ENCODE results near the gene UBAC1.
"Not testable (repeated sequence)": the region's sequence is repeated elsewhere in the genome, so short reads cannot be mapped to it uniquely, and the experiment has no call there.

The UBAC1 gene

GRCh38 chr9:135920256-135920930 is 40.8 kb downstream of the UBAC1 start:
- no peak for DNase-seq (ENCODE audit: low read depth)

- no peak for DNase-seq (ENCODE audit: low read depth)
These were observed 41.8 kb downstream of the UBAC1 start for GRCh38 chr9:135919318-135919890.

DNA sequence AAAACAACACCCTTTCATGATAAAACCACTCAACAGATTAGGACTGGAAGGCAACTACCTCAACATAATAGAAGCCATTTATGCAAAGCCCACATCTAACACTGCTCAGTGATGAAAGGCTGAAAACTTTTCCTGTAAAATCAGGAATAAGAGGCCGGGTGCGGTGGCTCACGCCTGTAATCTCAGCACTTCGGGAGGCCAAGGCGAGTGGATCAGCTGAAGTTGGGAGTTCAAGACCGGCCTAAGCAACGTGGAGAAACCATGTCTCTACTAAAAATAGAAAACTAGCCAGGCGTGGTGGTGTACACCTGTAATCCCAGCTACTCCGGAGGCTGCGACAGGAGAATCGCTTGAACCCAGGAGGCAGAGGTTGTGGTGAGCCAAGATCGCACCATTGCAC is 44.9 kb downstream of the UBAC1 start:
- DNase-seq (ENCODE audit: low read depth): not testable (repeated sequence)

DNA sequence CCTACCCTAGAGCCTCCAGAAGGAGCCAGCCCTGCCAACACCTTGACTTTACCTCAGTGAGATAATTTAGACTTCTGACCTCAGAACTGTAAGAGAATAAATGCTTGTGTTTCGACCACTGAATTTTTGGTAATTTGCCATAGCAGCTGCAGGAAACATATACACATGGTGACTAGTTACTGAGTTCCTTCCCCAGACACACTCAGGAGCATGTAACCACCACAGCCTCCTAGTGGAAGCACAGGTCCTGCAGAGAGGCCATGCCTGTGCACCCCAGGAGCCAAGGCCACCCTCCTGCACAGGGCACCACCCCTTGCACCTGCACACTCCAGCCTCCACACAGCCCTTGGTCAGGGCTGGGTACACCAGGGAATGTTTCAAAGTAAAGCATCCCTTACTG is 46.3 kb downstream of the UBAC1 start:
- no peak for DNase-seq (ENCODE audit: low read depth)

DNA sequence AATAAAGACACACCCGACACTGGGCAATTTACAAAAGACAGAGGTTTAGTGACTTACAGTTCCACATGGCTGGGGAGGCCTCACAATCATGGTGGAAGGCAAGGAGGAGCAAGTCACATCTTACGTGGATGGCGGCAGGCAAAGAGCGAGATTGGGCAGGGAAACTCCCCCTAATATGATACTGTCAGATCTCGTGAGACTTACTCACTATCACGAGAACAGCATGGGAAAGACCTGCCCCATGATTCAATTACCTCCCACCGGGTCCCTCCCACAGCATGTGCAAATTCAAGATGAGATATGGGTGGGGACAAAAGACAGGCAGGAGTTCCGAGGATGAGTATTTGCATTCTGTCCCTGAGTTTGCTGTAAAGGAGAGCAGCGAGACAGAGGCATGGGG is 49.9 kb downstream of the UBAC1 start:
- not testable (repeated sequence) for DNase-seq (ENCODE audit: low read depth)

GRCh38 chr9:135910757-135911156 is 50.4 kb downstream of the UBAC1 start:
- DNase-seq (ENCODE audit: low read depth): no peak

- no peak for DNase-seq (ENCODE audit: low read depth)
These were observed 51.0 kb downstream of the UBAC1 start for GRCh38 chr9:135910216-135910615.

- no peak for DNase-seq (ENCODE audit: low read depth)
These were observed 51.8 kb downstream of the UBAC1 start for GRCh38 chr9:135909371-135909770.

DNA sequence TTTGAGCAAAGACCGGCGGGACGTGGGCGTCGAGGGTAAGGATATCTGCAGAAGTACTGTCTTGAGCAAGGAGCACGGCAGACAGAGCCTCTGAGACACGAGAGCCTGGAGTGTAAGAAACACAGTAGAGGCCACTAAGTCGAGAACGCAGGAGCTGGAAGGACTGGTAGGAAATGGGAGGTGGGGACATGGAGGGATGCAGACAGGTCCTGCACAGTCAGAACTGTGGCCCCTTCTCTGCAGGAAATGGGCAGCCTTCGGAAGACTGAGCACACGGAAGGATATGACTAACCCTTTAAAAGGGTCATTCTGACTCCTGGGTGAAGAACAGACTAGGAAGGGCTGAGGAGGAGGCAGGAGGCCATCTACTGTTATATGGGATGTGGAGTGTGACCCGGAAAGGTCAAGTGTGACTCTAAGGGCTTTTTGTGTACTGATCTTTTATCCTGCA is 52.4 kb downstream of the UBAC1 start:
- no peak for DNase-seq (ENCODE audit: low read depth)

DNA sequence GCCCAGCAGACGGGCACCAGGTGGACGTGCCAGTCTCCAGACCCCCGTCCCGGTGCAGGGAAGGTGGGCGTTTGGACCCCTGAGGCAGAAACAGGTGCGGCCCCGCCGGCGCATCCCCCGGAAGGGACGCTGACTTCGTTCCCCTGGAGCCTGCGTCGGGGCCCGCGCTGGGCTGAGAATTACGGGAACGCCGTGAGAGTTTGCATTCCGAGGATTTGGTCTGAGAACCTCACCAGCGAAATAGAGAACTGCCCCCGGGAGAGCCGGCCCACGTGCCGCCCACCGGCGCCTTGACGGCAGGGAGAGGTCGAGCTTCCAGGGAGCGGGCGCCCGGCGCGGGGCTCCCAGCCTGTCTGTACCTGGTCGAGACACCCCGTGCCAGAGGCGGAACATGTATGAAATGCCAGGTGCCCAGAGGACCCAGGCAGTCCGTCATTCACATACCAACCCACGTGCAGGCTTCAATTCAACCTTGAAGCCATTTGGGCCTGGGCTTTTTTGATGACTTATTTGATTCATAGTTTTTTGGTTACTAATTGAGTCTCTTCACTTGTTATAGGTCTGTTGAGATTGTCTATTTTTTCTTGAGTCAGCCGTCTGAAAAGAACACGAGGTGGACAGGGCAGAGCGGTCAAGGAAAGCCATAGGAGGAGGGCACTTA is 53.0 kb downstream of the UBAC1 start:
- DNase-seq (ENCODE audit: low read depth): no peak

- peak; percentile 87 for DNase-seq (ENCODE audit: low read depth)
These were observed 53.6 kb downstream of the UBAC1 start, which contains the start of gene CAMSAP1 for GRCh38 chr9:135907431-135908092. TSS of gene CAMSAP1 (minus strand) at chr9:135907546. CDS start at chr9:135907159, 387 bp downstream.

- DNase-seq (ENCODE audit: low read depth): no peak
These were observed 54.2 kb downstream of the UBAC1 start for GRCh38 chr9:135907006-135907430.

DNA sequence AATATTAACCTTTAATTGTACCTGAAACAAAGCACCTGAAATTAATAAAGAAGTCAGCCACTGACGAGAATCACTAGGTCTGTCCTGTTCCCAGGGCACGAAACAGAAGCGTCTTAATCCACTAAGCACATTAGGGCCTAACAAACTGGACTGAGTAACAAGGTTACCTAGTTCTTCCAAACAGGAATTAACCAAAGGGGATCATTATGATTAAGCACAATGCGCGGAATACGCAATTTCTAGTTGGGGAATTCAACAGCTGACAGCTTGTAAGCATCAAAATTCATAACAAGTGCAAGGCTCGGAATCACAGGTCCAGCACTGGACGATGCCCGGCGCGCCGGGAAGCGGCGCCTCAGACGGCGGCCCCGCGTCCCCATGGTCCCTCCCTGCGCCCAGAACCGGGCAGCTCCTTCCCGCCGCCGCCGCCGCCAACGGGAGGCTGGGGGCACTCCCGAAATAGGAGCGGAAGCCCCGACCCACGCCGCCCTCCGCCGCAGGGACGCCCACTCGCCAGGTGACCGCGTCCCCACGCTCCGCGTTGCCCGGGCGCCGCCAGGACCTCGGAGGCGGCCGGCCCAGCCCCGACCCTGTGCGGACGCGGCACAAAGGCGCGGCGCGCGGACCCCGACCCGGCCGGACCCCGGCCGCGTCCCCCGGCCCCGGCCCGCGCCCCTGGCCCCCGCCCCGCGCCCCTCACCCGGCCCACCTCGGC is 54.7 kb downstream of the UBAC1 start:
- DNase-seq (ENCODE audit: low read depth): no peak

- DNase-seq (ENCODE audit: low read depth): no peak
These were observed 55.6 kb downstream of the UBAC1 start for GRCh38 chr9:135905380-135906258.

DNA sequence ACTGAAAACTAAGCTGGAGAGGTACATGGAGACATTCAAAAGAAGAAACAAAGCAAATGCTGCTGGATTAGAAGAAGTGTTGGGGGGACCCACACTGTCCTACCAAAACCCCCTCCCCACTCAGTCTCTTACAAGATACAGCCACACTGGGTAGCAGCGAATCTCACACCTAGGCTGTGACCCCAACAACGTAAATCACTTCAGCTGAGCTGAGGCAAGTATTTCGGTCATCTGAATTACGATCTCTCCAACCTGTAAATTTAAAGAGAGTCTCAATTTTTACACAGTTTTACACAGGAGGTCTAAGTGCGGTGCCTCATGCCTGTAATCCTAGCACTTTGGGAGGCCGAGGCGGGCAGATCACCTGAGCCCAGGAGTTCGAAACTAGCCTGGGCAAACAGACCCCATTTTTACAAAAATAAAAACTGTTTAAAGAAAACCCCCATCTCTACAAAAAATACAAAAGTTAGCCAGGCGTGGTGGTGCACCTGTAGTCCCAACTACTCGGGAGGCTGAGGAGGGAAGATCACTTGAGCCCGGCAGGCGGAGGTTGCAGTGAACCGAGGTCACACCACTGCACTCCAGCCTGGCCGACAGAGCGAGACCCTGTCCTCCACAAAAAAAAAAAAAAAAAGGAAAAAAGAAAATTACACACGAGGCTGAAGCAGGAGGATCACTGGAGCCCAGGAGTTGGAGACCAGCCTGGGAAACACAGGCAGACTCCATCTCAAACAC is 57.2 kb downstream of the UBAC1 start:
- no peak for DNase-seq (ENCODE audit: low read depth)

DNA sequence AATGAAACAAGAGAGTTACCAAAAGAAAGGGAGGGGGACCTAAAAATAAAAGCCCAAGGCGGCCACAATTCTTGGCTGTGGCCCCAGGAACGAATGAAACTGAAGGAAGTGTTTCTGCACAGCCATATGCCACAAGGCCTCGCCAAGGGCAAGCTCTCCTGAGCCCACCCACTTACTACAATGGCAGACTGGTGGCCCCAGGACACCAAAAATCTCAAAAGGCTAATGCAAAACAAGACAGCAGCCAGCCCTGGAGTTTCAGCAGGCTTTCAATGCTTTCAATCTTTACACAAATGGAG is 57.9 kb downstream of the UBAC1 start:
- no peak for DNase-seq (ENCODE audit: low read depth)

DNA sequence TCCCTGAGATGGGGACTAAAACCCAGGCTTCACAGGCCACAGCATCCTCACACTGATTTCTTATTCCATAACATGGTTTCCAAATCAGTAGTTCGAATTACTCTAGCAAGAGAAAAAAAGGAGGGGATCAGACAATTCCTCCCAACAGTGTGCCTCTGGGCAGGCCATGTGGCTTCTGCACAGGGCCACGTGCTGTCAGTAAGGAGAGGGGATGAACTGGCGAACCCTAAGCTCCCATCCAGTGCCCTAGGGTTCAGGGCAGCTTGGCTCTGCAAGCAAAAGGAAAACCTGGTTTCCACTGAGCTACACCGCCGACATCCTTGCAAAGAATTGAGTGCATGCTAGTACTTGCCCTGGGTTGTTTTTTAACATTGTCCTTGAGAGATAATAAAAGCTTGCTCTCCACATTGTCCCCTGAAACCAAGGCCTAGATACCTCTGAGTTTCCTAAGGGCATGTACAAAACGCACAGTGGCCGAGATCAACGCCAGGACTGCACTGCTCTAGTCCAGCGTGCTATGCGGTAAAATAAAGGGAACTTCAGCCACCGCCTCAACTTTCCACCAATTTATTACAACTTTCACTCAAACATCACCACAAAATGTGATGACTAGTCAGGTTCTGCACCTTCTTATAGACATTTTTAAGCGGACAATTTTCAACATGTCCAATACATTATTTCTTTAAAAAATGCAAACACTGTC is 58.4 kb downstream of the UBAC1 start:
- DNase-seq (ENCODE audit: low read depth): no peak

DNA sequence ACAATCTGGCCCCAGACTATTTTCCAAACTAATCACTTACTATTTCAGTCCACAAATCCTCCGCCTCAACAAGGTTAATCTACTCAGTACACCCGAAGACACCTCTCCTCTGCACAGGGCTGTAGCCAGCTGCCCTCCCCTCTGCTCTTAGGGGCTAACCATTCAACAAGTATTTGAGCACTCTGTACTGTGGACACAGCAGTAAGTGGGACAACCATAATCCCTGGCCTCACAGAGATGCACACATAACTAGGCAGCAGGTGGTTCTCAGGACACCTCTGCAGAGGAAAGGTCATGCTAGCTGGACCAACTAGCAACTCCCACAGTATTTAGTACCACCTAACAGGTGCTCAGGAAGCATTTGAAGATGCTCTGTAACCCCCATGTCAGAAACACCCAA is 59.3 kb downstream of the UBAC1 start:
- no peak for DNase-seq (ENCODE audit: low read depth)

DNA sequence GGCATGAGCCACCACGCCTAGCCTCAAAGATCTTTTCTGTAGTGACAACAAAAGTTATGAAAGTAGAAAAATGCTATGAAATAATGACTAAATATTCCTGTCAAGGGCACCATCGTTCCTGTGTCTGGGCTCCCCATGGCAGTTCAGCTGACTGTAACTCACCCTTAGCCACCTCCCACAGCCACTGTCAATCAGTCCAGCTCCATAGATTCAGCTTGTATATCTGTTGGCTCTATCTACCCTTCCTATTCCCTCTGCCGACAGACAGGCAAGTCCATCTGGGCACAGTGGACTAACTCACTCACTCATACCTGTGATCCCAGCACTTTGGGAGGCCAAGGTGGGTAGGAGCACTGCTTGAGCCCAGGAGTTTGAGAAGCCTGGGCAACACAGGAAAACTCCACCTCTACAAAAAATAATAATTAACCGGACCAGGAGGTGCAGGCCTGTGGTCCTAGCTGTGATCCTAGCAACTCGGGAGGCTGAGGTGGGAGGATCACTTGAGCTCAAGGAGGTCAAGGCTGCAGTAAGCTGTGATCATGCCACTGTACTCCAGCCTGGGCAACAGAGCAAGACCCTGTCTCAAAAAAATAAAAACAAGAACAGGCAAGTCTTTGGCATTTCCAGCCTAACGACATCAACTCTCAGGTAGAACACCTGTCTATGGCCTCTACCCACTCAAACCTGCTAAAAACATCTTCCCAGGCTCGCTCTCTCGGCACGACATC is 60.0 kb downstream of the UBAC1 start:
- no peak for DNase-seq (ENCODE audit: low read depth)

Measured in CMK (cell line).